ENCODE measurements around the gene P4HA2.

P4HA2 gene

GRCh38 chr5:132264546-132265335, 37.1 kb upstream of the P4HA2 start:
- no peak for DNase-seq

GRCh38 chr5:132263548-132264261, 36.1 kb upstream of the P4HA2 start:
- DNase-seq = no peak

GRCh38 chr5:132262882-132263547, 35.4 kb upstream of the P4HA2 start:
- no peak for DNase-seq

- no peak for DNase-seq
Observed at GRCh38 chr5:132261881-132262845, 34.5 kb upstream of the P4HA2 start.

GRCh38 chr5:132260714-132261551, 33.3 kb upstream of the P4HA2 start:
- no peak for DNase-seq

GRCh38 chr5:132260051-132260450, 32.4 kb upstream of the P4HA2 start:
- no peak for DNase-seq

GRCh38 chr5:132259069-132259851, 31.6 kb upstream of the P4HA2 start:
- DNase-seq = no peak

- no peak for DNase-seq
Observed at GRCh38 chr5:132258102-132259068, 30.7 kb upstream of the P4HA2 start.

- DNase-seq = no peak
Observed at GRCh38 chr5:132257131-132258101, 29.8 kb upstream of the P4HA2 start, which contains the start of gene PDLIM4. PDLIM4 (plus strand) TSS chr5:132257696; CDS start chr5:132257735, 39 bp downstream.

GRCh38 chr5:132256783-132257130, 29.1 kb upstream of the P4HA2 start:
- DNase-seq = no peak

GRCh38 chr5:132256086-132256782, 28.6 kb upstream of the P4HA2 start:
- DNase-seq = no peak

- no peak for DNase-seq
Observed at GRCh38 chr5:132254321-132254977, 26.8 kb upstream of the P4HA2 start.

- no peak for DNase-seq
Observed at GRCh38 chr5:132253452-132254320, 26.0 kb upstream of the P4HA2 start.

- no peak for DNase-seq
Observed at GRCh38 chr5:132253008-132253441, 25.4 kb upstream of the P4HA2 start.

GRCh38 chr5:132251220-132251725, 23.6 kb upstream of the P4HA2 start:
- no peak for DNase-seq

GRCh38 chr5:132250547-132250946, 22.9 kb upstream of the P4HA2 start:
- DNase-seq = no peak

All from T-helper 9 cell (primary cell).